Panc1 (cell line): ENCODE measurements around the gene NEK8. TPM values are rescaled to one million over a fixed set of nuclear protein-coding genes. Genes with fewer than 3 reads are reported as not detected.
"Not testable (repeated sequence)": the region's sequence is repeated elsewhere in the genome, so short reads cannot be mapped to it uniquely, and the experiment has no call there.

Experiments used
- ATAC-seq: fragments of 200-7000 bp; cut with Tn5 transposase; 2 replicates; pipeline ENCODE4 v1.9.1; 2020; ENCODE audit warnings: mild to moderate bottlenecking, moderate library complexity
- BruUV-seq: library from RNA; stranded (reverse); fragments of 400-500 nt; replicated peaks from 2 replicates; lab custom pipeline; 2021; lab: Mats Ljungman, UMichigan
- CTCF ChIA-PET: fragments of 300-600 bp; sonication (Branson Sonifier 250); formaldehyde crosslinking; loops from one replicate; lab custom pipeline; 2022; ENCODE audit warnings: antibody characterized with exemption; lab: Charles Lee
- POLR2A ChIA-PET: fragments of 300-600 bp; sonication (Branson Sonifier 250); formaldehyde crosslinking; loops from one replicate; lab custom pipeline; 2022; ENCODE audit warnings: antibody characterized with exemption; lab: Charles Lee
- DNase-seq: peaks from one replicate; pipeline ENCODE4 v3.0.0-alpha.2; 2010; ENCODE audit warnings: low read depth, low spot score
- H3K27ac ChIP-seq: 2 replicates; pipeline ENCODE4 v1.5.1; 2011; ENCODE audit warnings: mild to moderate bottlenecking, low read length, inconsistent platforms
- H3K27me3 ChIP-seq: fragments of 200-500 bp; sonication (Bioruptor generic); 2 replicates; pipeline ENCODE4 v1.6.0; 2014; ENCODE audit warnings: low read length, inconsistent platforms; ENCODE audit not compliant: control insufficient read depth, insufficient read depth
- H3K36me3 ChIP-seq: fragments of 200-500 bp; sonication (Bioruptor generic); 2 replicates; pipeline ENCODE4 v1.5.1; 2014; ENCODE audit warnings: inconsistent platforms, mild to moderate bottlenecking, low read length, moderate library complexity; ENCODE audit not compliant: control insufficient read depth, insufficient read depth
- H3K4me1 ChIP-seq: 2 replicates; pipeline ENCODE4 v1.5.1; 2011; ENCODE audit warnings: inconsistent platforms, mild to moderate bottlenecking, low read length, moderate library complexity; ENCODE audit not compliant: control insufficient read depth, insufficient read depth
- H3K4me3 ChIP-seq, 2 experiments: 2 replicates each; pipeline ENCODE4 v1.5.1; 2011 to 2012; ENCODE audit warnings: low read depth in 2 of 2, low read length in 2 of 2, mild to moderate bottlenecking in 2 of 2, inconsistent platforms in 1 of 2, moderate library complexity in 1 of 2
- H3K9me3 ChIP-seq: fragments of 200-500 bp; sonication (Bioruptor generic); 2 replicates; pipeline ENCODE4 v1.5.1; 2014; ENCODE audit warnings: low read depth, mild to moderate bottlenecking, inconsistent platforms, low read length, moderate library complexity; ENCODE audit not compliant: control insufficient read depth, insufficient read depth
- CTCF ChIP-seq: fragments of 450-650 bp; IDR thresholded peaks from 2 replicates; pipeline ENCODE4 v1.5.1; 2017; ENCODE audit warnings: mild to moderate bottlenecking
- POLR2AphosphoS5 ChIP-seq: IDR thresholded peaks from 2 replicates; pipeline ENCODE4 v1.6.1; 2012; ENCODE audit warnings: mild to moderate bottlenecking, low read depth, low read length, moderate library complexity
- REST ChIP-seq, 2 experiments: IDR thresholded peaks; 2 replicates each; pipeline ENCODE4 v1.6.1; 2011 to 2012; ENCODE audit warnings: low read depth in 2 of 2, control low read depth in 1 of 2, low read length in 1 of 2, mild to moderate bottlenecking in 1 of 2, moderate library complexity in 1 of 2; ENCODE audit not compliant: insufficient read depth in 1 of 2
- SIN3A ChIP-seq: IDR thresholded peaks from 2 replicates; pipeline ENCODE4 v1.6.1; 2012; ENCODE audit warnings: low read depth, mild to moderate bottlenecking, low read length, moderate library complexity, borderline replicate concordance; ENCODE audit not compliant: insufficient read depth
- TCF7L2 ChIP-seq: IDR thresholded peaks from 2 replicates; pipeline ENCODE4 v1.6.1; 2011; ENCODE audit warnings: mild to moderate bottlenecking, low read depth, low read length, inconsistent platforms
- in situ Hi-C: cut with HindIII; loops from 2 replicates; pipeline ENCODE4 v1.10.0; 2016; ENCODE audit warnings: low sequenced_read_pairs, low pct_unique_long_range_greater_than_20kb
- intact Hi-C: fragments of 100-400 bp; cut with micrococcal nuclease; formaldehyde crosslinking; loops from one replicate; pipeline ENCODE4 v1.10.0; 2022; ENCODE audit not compliant: unreplicated experiment
- total RNA-seq: library from RNA; stranded (reverse); gene quantifications from one replicate; pipeline ENCODE4 v1.2.1, GENCODE V29; 2021; ENCODE audit not compliant: unreplicated experiment

Gene NEK8
- total RNA-seq, 1 experiment from 2014 or later = 11.9 TPM

- ChIA-PET CTCF (interaction anchor here (0.8 kb wide), 1 partner anchor 8 kb away, joined by 3 read pairs; no protein-coding TSS in a partner anchor), POLR2A (no interaction called here)
- no peaks in the 10 kb centered on the region for H3K9me3 ChIP-seq
- no TSS peak for BruUV-seq
- in situ Hi-C loops (no loop called here), intact Hi-C loops (no loop called here)
- no peak for TF ChIP-seq SIN3A
- no peak for TF ChIP-seq REST (IDR thresholded peaks at IDR 0.05; ENCODE audit: insufficient read depth in 1 of 2, low read depth in 2 of 2, low read length in 1 of 2)
- TF ChIP-seq POLR2AphosphoS5 = no peak
- TF ChIP-seq TCF7L2 = no peak
- TF ChIP-seq CTCF = no peak
- H3K27ac ChIP-seq = no peak overlapping the region
- H3K4me1 ChIP-seq = no peaks in the 10 kb centered on the region
- H3K4me3 ChIP-seq = no peak overlapping the region
- H3K27me3 ChIP-seq = no peaks in the 10 kb centered on the region
- no peaks in the 10 kb centered on the region for H3K36me3 ChIP-seq
- ATAC-seq = peak; percentile 46
- DNase-seq = no peak
These were observed 6.7 kb downstream of the NEK8 start for GRCh38 chr17:28735242-28735722.

- H3K27ac ChIP-seq, intact Hi-C loops, H3K36me3 ChIP-seq, BruUV-seq, H3K4me3 ChIP-seq, ATAC-seq, H3K9me3 ChIP-seq, in situ Hi-C loops, H3K4me1 ChIP-seq, H3K27me3 ChIP-seq, DNase-seq: not testable (repeated sequence)
- ChIA-PET POLR2A (interaction anchor here (0.7 kb wide), 1 partner anchor 60 kb away, joined by 3 read pairs; no protein-coding TSS in a partner anchor), CTCF (interaction anchor here (0.8 kb wide), 1 partner anchor 9 kb away, joined by 3 read pairs; no protein-coding TSS in a partner anchor)
These were observed 7.6 kb downstream of the NEK8 start for GRCh38 chr17:28735913-28736769.

- BruUV-seq = no TSS peak
- ATAC-seq (no peak), DNase-seq (no peak)
- in situ Hi-C loops = no loop called here
- H3K36me3 ChIP-seq = no peaks in the 10 kb centered on the region
- H3K9me3 ChIP-seq = no peaks in the 10 kb centered on the region
- ChIA-PET CTCF (no interaction called here), POLR2A (interaction anchor here (0.7 kb wide), 1 partner anchor 61 kb away, joined by 3 read pairs; no protein-coding TSS in a partner anchor)
- no peaks in the 10 kb centered on the region for H3K4me1 ChIP-seq
- no peaks in the 10 kb centered on the region for H3K27me3 ChIP-seq
- intact Hi-C loops = no loop called here
- no peak for TF ChIP-seq POLR2AphosphoS5
- no peak for TF ChIP-seq SIN3A
- no peak overlapping the region for H3K4me3 ChIP-seq
- no peak overlapping the region for H3K27ac ChIP-seq
These were observed 8.7 kb downstream of the NEK8 start for GRCh38 chr17:28737316-28737715.
